Activated naive CD4-positive, alpha-beta T cell treated with anti-CD3 and anti-CD28 coated beads, Interleukin-2, amount 50 U/mL, for 24 hours (primary cell): ENCODE measurements around the gene BPIFA3.
"Not testable (repeated sequence)": the region's sequence is repeated elsewhere in the genome, so short reads cannot be mapped to it uniquely, and the experiment has no call there.

Experiments used
- H3K27ac Mint-ChIP-seq: one replicate; pipeline ENCODE4 v1.8.0; 2021; ENCODE audit warnings: mild to moderate bottlenecking, mixed read lengths
- H3K27me3 Mint-ChIP-seq: one replicate; pipeline ENCODE4 v1.8.0; 2021; ENCODE audit warnings: mixed read lengths
- H3K36me3 Mint-ChIP-seq: one replicate; pipeline ENCODE4 v1.8.0; 2021; ENCODE audit warnings: mixed read lengths
- H3K4me1 Mint-ChIP-seq: one replicate; pipeline ENCODE4 v1.8.0; 2021; ENCODE audit warnings: mixed read lengths
- H3K4me3 Mint-ChIP-seq: one replicate; pipeline ENCODE4 v1.8.0; 2021; ENCODE audit warnings: mild to moderate bottlenecking, mixed read lengths
- H3K9me3 Mint-ChIP-seq: one replicate; pipeline ENCODE4 v1.8.0; 2021; ENCODE audit warnings: mixed read lengths

Gene BPIFA3

DNA sequence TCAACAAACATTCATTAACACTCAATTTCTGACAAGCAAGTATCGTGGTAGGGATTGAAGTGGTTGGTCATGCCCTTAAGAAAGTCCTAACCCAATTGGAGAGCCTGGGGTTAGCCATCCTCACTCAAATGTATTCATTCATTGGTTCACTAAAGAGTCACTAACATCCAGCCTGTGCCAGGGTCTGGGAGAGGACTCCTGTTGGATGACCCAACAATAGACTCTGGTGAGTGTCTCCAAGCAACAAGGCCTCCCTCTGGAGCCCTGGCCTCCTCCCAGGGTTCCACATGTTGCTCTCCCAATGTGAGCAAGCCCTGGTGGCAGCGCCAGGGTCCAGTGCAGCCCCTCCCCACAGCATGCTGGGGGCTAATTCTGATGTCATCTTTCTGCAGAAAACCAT, at the start of gene BPIFA3:
Gene BPIFA3, plus strand, starts transcription at position 301 of the 400 bp plus-strand sequence. CDS start 185 bp downstream, outside the sequence.
- no peak within 1 kb of the TSS for H3K27ac Mint-ChIP-seq
- H3K4me3 Mint-ChIP-seq, result no peak within 1 kb of the TSS
- no peaks in the 10 kb centered on the region for H3K36me3 Mint-ChIP-seq
- no peaks in the 10 kb centered on the region for H3K9me3 Mint-ChIP-seq
- peaks cover 9% of the 10 kb centered on the region for H3K27me3 Mint-ChIP-seq
- no peaks in the 10 kb centered on the region for H3K4me1 Mint-ChIP-seq

DNA sequence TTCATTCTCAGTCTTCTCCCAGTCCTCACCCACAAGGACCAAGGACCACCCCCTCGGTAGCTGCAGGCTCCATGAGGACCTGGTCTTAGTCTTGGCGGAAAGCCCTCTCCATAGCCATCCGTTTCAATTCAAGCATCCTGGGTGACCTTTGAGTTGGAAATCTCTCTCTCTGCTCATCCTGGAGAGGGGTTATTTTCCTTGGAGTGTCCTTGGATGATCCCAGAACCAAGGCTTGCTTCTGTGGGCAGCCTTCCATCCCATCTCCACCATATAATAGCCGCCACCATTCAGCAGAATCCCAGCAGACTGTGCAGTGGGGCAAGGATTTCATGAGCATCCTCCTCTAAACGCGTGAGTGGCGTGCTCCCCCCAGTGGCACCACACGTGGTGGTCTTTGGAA, 49.3 kb upstream of the BPIFA3 start, which contains the start of gene BPIFA2:
Gene BPIFA2, plus strand, starts transcription at position 301 of the 400 bp plus-strand sequence. CDS start 987 bp downstream, outside the sequence.
- H3K4me3 Mint-ChIP-seq, result no peak within 1 kb of the TSS

DNA sequence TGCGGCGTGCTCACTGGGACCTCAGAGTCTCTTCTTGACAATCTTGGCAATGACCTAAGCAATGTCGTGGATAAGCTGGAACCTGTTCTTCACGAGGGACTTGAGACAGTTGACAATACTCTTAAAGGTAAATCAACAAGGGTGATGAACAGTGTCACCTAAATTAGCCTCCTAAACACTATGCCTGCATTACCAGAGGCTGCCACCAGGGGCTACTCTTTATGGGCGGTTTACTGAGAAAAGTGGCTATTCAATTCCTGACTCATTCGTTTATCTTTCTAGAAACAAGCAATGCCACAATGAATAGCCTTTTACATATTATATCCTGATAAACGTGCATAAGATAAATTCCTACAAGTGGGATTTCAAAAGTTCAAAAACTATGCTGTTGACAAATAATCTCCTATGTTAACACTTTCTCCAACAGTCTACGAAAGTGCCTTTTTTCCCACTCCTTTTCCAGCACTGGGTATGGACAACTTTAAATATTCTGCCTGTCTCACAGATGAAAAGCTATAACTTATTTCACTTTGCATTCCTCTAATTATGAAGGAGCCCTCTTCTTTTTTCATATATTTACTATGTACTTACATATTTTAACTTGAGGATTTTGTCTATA, 47.9 kb upstream of the BPIFA3 start:
- peaks cover 2% of the 10 kb centered on the region for H3K27me3 Mint-ChIP-seq
- H3K4me1 Mint-ChIP-seq, result no peaks in the 10 kb centered on the region

More for the DNA sequence above, 49.3 kb upstream of the BPIFA3 start, which contains the start of gene BPIFA2:
- Mint-ChIP-seq H3K36me3 (no peaks in the 10 kb centered on the region), H3K4me1 (no peaks in the 10 kb centered on the region), H3K9me3 (peaks cover 9% of the 10 kb centered on the region), H3K27me3 (peaks cover 2% of the 10 kb centered on the region), H3K27ac (no peak within 1 kb of the TSS)

DNA sequence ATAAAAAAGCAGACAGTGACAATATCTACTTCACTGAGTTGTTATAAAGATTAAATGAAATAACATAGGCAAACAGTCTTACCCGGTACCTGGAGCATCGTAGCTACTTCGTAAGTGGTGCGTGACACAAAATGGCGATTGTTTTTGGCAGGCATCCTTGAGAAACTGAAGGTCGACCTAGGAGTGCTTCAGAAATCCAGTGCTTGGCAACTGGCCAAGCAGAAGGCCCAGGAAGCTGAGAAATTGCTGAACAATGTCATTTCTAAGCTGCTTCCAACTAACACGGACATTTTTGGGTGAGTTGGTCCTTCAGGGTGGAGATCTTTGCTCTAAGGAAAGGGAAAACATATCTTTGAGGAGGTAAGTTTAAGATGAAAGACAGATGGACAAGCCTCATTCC, 44.4 kb upstream of the BPIFA3 start:
- H3K4me1 Mint-ChIP-seq, result no peaks in the 10 kb centered on the region
- no peaks in the 10 kb centered on the region for H3K36me3 Mint-ChIP-seq
- peaks cover 2% of the 10 kb centered on the region for H3K27me3 Mint-ChIP-seq
- H3K9me3 Mint-ChIP-seq, result peaks cover 9% of the 10 kb centered on the region
- no peak overlapping the region for H3K4me3 Mint-ChIP-seq
- no peak overlapping the region for H3K27ac Mint-ChIP-seq

More for the DNA sequence above, 47.9 kb upstream of the BPIFA3 start:
- Mint-ChIP-seq H3K4me3 (no peak overlapping the region), H3K9me3 (peaks cover 9% of the 10 kb centered on the region), H3K36me3 (no peaks in the 10 kb centered on the region), H3K27ac (no peak overlapping the region)

DNA sequence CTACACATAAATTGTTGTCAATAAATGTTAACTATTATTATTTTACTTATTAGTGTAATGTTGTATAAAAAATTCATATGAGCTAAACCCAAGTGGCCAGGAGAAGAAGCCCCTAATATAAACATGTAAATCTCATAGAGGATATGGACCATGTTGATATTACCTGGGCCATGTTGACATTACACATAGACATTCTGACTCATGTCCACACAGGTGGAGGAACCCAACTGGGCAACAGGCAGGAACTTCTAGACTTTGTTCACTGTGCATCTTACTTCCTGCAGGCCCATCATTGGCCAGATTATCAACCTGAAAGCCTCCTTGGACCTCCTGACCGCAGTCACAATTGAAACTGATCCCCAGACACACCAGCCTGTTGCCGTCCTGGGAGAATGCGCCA, 42.0 kb upstream of the BPIFA3 start:
- no peak overlapping the region for H3K4me3 Mint-ChIP-seq
- peaks cover 2% of the 10 kb centered on the region for H3K27me3 Mint-ChIP-seq
- H3K9me3 Mint-ChIP-seq, result no peaks in the 10 kb centered on the region
- no peaks in the 10 kb centered on the region for H3K36me3 Mint-ChIP-seq
- H3K4me1 Mint-ChIP-seq, result no peaks in the 10 kb centered on the region
- no peak overlapping the region for H3K27ac Mint-ChIP-seq

DNA sequence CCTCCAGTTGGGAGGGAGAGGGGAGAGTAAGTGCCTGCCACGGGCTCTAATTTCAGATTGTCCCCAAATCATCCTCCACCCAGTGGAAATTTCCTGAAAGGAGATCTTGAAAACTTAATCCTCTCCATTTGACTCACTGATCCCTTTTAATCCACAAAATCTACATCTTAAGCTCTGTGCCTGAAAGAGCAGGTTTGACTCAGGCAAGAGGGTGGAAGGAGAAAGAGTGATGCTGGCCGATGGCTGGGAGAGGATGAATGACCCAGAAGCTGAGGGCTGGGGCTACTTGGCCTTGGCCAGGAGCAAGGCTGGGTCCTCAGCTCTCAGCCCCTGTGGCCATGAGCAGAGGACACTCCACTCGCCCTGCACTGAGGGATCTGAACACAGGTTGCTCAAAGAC, 41.1 kb upstream of the BPIFA3 start:
- H3K27me3 Mint-ChIP-seq, result no peaks in the 10 kb centered on the region
- H3K4me1 Mint-ChIP-seq, result no peaks in the 10 kb centered on the region
- no peaks in the 10 kb centered on the region for H3K36me3 Mint-ChIP-seq
- no peak overlapping the region for H3K27ac Mint-ChIP-seq
- H3K9me3 Mint-ChIP-seq, result no peaks in the 10 kb centered on the region
- H3K4me3 Mint-ChIP-seq, result no peak overlapping the region

DNA sequence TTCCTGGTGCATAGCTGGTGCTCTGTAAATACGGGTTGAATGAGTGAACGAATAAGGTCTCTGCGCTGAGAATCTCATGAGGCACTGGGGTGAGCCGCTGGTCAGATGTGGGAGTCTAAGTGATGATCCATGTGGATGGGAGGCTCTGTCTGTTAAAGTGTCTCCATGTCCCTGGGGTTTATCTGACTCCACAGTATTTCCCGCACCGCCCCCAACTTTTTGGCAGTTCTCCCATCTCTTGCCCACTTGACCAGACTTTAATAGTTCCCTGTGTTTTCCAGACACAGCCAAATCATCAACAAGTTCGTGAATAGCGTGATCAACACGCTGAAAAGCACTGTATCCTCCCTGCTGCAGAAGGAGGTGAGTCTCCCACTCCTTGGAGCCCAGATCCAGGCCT, 39.3 kb upstream of the BPIFA3 start:
- Mint-ChIP-seq H3K36me3 (no peaks in the 10 kb centered on the region), H3K4me3 (no peak overlapping the region), H3K4me1 (no peaks in the 10 kb centered on the region), H3K27ac (no peak overlapping the region), H3K9me3 (no peaks in the 10 kb centered on the region), H3K27me3 (no peaks in the 10 kb centered on the region)

DNA sequence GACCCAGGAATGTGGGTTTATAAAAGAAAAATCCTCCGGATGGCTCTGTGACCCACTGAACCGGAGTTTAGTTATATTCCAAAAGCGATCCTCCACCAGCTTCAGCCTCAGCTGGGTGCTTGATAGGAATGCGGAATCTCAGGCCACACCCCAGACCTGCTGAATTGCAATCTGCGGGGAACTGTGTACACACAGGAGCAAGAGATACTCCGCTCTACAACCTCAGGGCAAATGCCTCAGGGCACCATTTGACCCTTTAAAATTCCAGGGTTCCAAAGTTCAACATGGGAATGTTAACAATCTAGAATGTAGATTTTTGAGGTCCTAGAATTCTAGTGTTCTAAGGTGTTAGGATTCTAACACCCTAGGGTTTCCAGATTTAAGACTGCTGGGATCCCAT, 38.4 kb upstream of the BPIFA3 start:
- Mint-ChIP-seq H3K36me3 (no peaks in the 10 kb centered on the region), H3K27me3 (no peaks in the 10 kb centered on the region), H3K9me3 (no peaks in the 10 kb centered on the region), H3K4me1 (no peaks in the 10 kb centered on the region), H3K27ac (no peak overlapping the region), H3K4me3 (no peak overlapping the region)

DNA sequence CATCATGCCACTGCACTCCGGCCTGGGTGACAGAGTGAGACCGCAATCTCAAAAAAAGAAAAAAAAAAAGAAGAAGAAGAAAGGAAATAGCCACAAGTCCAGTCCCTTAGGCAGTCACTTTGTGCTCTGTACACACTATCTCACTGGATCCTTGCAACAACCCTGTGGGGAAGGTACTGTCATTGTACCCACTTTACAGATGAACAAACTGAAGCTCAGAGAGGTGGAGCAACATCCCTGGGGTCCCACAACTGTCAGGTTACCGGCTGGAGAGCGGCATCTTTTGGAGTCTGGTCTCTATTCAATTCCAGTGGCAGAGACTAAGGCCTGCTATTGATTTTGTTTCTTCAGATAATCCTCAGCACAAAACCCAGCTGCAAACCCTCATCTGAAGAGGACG, 37.0 kb upstream of the BPIFA3 start:
- H3K4me1 Mint-ChIP-seq, result no peaks in the 10 kb centered on the region
- no peak overlapping the region for H3K27ac Mint-ChIP-seq
- no peaks in the 10 kb centered on the region for H3K36me3 Mint-ChIP-seq
- no peaks in the 10 kb centered on the region for H3K27me3 Mint-ChIP-seq
- no peaks in the 10 kb centered on the region for H3K9me3 Mint-ChIP-seq
- no peak overlapping the region for H3K4me3 Mint-ChIP-seq

DNA sequence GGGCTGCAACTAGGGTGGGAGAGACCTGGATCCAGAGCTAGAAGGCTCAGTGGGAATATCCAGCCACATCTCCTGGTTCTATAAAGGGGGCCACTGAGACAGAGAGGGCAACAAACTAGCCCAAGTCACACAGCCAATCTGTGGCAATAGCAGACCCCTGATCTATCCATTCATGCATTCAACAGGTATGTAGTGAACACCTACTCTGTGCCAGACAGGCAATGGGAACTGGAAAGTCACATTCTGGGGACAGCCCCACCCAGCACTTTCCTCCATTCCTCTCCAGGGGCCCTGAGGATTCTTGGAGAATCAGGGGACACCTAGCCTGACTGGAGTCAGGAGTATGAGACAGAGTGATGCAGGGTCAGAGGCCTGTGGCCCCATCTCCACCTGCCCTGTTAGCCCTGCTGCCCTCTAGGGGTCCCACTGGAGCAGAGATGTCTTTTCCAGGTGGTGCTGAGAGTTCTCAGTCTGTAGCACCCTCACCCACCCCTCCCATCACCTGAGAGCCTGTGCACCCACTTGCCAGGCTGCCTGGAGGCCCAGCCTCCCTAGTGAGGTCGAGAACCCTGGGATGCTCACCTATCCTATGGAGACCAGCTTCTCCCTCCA, 35.6 kb upstream of the BPIFA3 start:
- Mint-ChIP-seq H3K27me3 (no peaks in the 10 kb centered on the region), H3K36me3 (no peaks in the 10 kb centered on the region), H3K4me1 (no peaks in the 10 kb centered on the region), H3K9me3 (no peaks in the 10 kb centered on the region), H3K27ac (no peak overlapping the region), H3K4me3 (no peak overlapping the region)

DNA sequence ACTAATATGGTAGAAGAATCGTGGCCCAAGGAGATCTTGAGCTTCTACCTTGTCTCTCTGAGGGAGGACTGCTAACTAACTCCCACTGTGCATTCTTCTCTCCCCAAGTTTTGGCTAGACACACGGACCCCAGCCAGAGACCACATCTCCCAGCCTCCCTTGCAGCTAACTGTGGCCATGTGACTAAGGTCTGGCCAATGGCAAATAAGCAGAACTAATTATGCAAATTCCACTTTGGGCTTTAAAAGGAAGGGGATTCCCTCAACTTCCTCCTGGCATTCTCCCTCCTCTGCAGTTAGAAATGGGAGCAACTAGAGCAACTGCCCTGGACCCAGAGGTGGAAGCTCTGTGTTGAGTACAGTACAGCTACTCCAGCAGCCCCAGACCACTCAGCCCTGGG, 33.8 kb upstream of the BPIFA3 start:
- H3K27me3 Mint-ChIP-seq, result no peaks in the 10 kb centered on the region
- H3K4me1 Mint-ChIP-seq, result no peaks in the 10 kb centered on the region
- no peaks in the 10 kb centered on the region for H3K9me3 Mint-ChIP-seq
- H3K4me3 Mint-ChIP-seq, result no peak overlapping the region
- H3K36me3 Mint-ChIP-seq, result no peaks in the 10 kb centered on the region
- no peak overlapping the region for H3K27ac Mint-ChIP-seq

DNA sequence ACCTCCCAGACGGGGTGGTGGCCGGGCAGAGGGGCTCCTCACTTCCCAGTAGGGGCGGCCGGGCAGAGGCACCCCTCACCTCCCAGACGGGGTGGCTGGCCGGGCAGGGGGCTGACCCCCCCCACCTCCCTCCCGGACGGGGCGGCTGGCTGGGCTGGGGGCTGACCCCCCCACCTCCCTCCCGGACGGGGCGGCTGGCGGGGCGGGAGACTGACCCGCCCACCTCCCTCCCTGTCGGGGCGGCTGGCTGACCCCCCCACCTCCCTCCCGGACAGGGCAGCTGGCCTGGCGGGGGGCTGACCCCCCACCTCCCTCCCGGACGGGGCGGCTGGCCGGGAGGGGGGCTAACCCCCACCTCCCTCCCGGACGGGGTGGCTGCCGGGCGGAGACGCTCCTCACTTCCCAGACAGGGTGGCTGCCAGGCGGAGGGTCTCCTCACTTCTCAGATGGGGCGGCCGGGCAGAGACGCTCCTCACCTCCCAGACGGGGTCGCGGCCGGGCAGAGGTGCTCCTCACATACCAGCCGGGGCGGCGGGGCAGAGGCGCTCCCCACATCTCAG, 32.0 kb upstream of the BPIFA3 start:
- H3K27ac Mint-ChIP-seq, H3K4me1 Mint-ChIP-seq, H3K4me3 Mint-ChIP-seq, H3K27me3 Mint-ChIP-seq, H3K36me3 Mint-ChIP-seq, H3K9me3 Mint-ChIP-seq: not testable (repeated sequence)

DNA sequence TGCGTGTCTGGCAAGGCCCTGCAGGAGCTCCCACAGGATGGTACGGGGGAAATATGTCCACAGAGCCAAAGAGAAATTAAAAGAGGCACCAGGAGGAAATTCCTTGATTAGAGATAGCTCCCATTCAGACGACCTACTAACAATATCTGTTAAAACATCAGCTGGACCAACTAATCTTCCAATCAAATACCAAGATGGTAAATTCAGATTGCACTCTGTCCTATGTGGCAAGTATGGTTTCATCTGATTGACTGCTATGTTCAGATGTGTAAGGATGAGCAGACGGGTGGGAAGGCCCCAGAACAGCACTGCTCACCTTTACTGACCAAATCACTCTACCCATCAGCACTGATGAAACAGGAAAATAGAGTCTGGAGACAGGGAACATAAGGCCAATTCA, 29.7 kb upstream of the BPIFA3 start:
- no peaks in the 10 kb centered on the region for H3K4me1 Mint-ChIP-seq
- no peak overlapping the region for H3K4me3 Mint-ChIP-seq
- no peaks in the 10 kb centered on the region for H3K36me3 Mint-ChIP-seq
- no peaks in the 10 kb centered on the region for H3K9me3 Mint-ChIP-seq
- H3K27ac Mint-ChIP-seq, result no peak overlapping the region
- no peaks in the 10 kb centered on the region for H3K27me3 Mint-ChIP-seq

DNA sequence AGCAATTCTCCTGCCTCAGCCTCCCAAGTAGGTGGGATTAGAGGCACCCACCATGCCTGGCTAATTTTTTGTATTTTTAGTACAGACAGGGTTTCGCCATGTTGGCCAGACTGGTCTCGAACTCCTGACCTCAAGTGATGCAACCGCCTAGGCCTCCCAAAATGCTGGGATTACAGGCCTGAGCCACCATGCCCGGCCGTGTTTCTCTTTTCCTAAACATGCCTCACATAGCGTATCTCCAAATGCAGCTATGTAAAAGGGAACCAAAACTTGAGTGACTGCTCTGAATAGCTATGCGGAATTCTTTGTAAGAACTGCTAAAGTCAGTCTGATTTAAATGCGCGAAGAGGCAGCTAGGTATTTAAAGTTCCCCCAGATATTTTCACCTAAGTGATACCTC, 28.7 kb upstream of the BPIFA3 start:
- no peak overlapping the region for H3K4me3 Mint-ChIP-seq
- no peaks in the 10 kb centered on the region for H3K27me3 Mint-ChIP-seq
- no peaks in the 10 kb centered on the region for H3K4me1 Mint-ChIP-seq
- H3K9me3 Mint-ChIP-seq, result no peaks in the 10 kb centered on the region
- H3K27ac Mint-ChIP-seq, result no peak overlapping the region
- no peaks in the 10 kb centered on the region for H3K36me3 Mint-ChIP-seq

DNA sequence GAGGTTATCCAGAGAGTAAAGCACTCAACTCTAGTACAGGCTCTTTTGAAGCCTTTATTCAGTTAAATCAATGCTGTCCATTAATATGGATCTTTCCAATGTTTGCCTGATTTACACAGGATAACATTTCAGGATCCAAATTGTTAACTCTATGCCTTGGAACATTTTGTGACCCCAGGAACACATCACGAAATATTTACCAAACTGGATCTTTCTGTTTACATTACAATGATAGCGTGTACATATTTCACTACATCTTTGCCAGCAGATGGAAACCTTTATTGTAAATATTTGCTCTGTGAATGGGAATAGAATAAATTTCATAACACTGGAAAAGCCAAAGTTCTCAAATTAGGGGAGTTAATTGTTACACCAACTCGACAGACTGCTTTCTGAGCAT, 25.7 kb upstream of the BPIFA3 start:
- H3K4me3 Mint-ChIP-seq, result no peak overlapping the region
- peaks cover 10% of the 10 kb centered on the region for H3K4me1 Mint-ChIP-seq
- H3K36me3 Mint-ChIP-seq, result no peaks in the 10 kb centered on the region
- H3K27me3 Mint-ChIP-seq, result no peaks in the 10 kb centered on the region
- H3K27ac Mint-ChIP-seq, result no peak overlapping the region
- H3K9me3 Mint-ChIP-seq, result no peaks in the 10 kb centered on the region

DNA sequence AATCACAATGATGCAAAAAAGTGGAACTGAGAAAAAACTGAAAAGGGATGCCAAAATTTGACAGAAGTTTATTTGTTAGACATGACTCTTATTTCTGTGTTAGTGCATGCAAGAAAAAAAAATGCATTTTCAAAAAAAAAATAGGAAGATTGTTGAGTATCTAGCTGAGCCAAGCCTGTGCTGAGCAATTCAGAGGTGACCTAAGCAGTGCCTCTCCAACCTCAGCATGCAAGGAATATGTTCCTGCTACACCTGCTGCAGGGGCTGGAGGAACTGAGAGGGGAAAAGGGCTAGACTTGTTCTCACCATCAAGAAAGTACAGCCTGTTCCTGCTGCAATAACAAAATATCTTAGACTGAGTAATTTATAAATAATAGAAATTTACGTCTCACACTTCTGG, 25.2 kb upstream of the BPIFA3 start:
- no peaks in the 10 kb centered on the region for H3K27me3 Mint-ChIP-seq
- H3K9me3 Mint-ChIP-seq, result no peaks in the 10 kb centered on the region
- no peak overlapping the region for H3K27ac Mint-ChIP-seq
- peaks cover 10% of the 10 kb centered on the region for H3K4me1 Mint-ChIP-seq
- no peaks in the 10 kb centered on the region for H3K36me3 Mint-ChIP-seq
- no peak overlapping the region for H3K4me3 Mint-ChIP-seq
